GM12873 (cell line): Measurements from ENCODE around the gene DNAJC5.
A peak's percentile ranks its signal among the peaks of the same experiment; 100 is the strongest.

Experiments
- CTCF ChIP-seq: IDR thresholded peaks from 2 replicates; pipeline ENCODE4 v1.5.1; 2012; ENCODE audit warnings: low read depth, mild to moderate bottlenecking, moderate library complexity, low read length, control low read depth; ENCODE audit not compliant: insufficient read depth; ENCODE audit errors: missing control alignments

DNAJC5 gene

GRCh38 chr20:63886054-63886419, 8.9 kb upstream of the DNAJC5 start:
- no peak for TF ChIP-seq CTCF

- no peak for TF ChIP-seq CTCF
Measured at GRCh38 chr20:63886921-63887320, 8.0 kb upstream of the DNAJC5 start.

GRCh38 chr20:63889241-63890200, 5.4 kb upstream of the DNAJC5 start:
- no peak for TF ChIP-seq CTCF

- no peak for TF ChIP-seq CTCF
Measured at GRCh38 chr20:63890201-63890576, 4.7 kb upstream of the DNAJC5 start.

- TF ChIP-seq CTCF = no peak
Measured at GRCh38 chr20:63890616-63891015, 4.3 kb upstream of the DNAJC5 start.

- peak; percentile 3 for TF ChIP-seq CTCF
Measured at GRCh38 chr20:63891061-63892002, 3.6 kb upstream of the DNAJC5 start.

- no peak for TF ChIP-seq CTCF
Measured at GRCh38 chr20:63892402-63892801, 2.5 kb upstream of the DNAJC5 start.
